ENCODE data around the gene RPL36. TPM values are rescaled to one million over a fixed set of nuclear protein-coding genes. Genes with fewer than 3 reads are reported as not detected.

Gene RPL36
- total RNA-seq, 6 donors from 2014 or later = 290 to 626 (median 442) TPM

DNA sequence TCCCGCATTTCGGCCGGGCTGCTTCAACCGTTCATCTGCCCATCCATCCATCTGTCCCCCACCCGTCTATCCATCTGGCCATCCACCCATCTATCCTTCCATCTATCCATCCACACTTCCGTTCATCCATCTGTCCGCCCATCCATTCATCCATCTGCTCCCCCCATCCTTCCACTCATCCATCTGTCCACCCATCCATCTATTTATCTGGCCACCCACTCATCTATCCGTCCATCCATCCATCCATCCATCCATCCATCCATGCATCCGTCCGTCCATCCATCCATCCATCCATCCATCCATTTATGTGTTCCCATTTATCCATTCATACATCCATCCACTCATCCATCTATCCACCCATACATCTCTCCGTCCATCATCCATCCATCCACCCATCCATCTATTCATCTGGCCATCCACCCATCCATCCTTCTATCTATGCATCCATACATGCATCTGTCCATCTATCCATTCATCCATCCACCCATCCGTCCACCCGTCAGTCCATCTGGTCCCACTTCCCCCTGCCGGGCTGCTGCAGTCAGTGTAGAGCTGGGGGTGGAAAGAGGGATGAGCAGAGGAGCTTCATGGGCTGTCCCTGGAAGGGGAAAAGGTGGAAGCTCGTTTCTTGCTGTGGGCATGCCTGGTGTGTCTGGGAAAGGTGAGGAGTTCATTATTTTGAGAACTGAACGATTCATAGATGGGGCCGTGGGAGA, 8.5 kb upstream of the RPL36 start:
- ATAC-seq (ENCODE audit: low FRiP score in 2 of 2) = no peak
- Histone ChIP-seq H3K27ac (peak overlapping the region in 2 of 4 donors; percentile 92 to 96), H3K4me3 (peak overlapping the region; percentile 51 to 99 (median 86)), H3K36me3 (peaks cover 0 to 5% (median 0%) of the 10 kb centered on the region in 4 donors), H3K27me3 (no peaks in the 10 kb centered on the region), H3K9me3 (no peaks in the 10 kb centered on the region), H3K4me1 (peaks cover 20 to 27% (median 23%) of the 10 kb centered on the region in 4 donors)
- TF ChIP-seq POLR2A (IDR thresholded peaks at IDR 0.05) = no peak
- TF ChIP-seq POLR2AphosphoS5 (IDR thresholded peaks at IDR 0.05) = no peak
- TF ChIP-seq, protein P1, sequence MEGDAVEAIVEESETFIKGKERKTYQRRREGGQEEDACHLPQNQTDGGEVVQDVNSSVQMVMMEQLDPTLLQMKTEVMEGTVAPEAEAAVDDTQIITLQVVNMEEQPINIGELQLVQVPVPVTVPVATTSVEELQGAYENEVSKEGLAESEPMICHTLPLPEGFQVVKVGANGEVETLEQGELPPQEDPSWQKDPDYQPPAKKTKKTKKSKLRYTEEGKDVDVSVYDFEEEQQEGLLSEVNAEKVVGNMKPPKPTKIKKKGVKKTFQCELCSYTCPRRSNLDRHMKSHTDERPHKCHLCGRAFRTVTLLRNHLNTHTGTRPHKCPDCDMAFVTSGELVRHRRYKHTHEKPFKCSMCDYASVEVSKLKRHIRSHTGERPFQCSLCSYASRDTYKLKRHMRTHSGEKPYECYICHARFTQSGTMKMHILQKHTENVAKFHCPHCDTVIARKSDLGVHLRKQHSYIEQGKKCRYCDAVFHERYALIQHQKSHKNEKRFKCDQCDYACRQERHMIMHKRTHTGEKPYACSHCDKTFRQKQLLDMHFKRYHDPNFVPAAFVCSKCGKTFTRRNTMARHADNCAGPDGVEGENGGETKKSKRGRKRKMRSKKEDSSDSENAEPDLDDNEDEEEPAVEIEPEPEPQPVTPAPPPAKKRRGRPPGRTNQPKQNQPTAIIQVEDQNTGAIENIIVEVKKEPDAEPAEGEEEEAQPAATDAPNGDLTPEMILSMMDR (IDR thresholded peaks at IDR 0.05) = no peak
- no peak for TF ChIP-seq EP300 (IDR thresholded peaks at IDR 0.05)
- DNase-seq = no peak
- 63 to 78% methylated on average over 14 to 17 of the region's 17 CpGs for WGBS, 2 donors

DNA sequence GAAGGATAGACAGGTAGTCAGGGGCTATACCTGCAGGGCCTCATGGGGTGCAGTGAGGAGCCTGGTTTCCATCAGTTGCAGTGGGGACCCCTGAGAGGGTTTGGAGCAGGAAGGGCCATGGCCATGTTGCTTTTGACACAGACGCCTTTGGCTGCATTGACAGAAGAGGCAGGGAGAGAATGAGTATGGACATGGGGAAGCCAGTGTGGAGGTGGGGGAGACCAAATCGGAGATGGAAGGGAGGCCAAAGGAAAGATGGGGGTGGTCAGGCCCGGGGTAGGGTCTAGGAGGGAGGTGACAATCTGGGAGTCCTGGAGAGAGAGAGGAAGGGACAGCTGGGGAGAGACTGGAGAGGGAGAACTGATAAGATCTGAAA, 8.0 kb upstream of the RPL36 start:
- peaks cover 0 to 5% (median 0%) of the 10 kb centered on the region in 4 donors for H3K36me3 ChIP-seq
- DNase-seq (no peak), ATAC-seq (ENCODE audit: low FRiP score in 2 of 2) (no peak)
- TF ChIP-seq, protein P1 (IDR thresholded peaks at IDR 0.05) = no peak
- TF ChIP-seq POLR2A (IDR thresholded peaks at IDR 0.05) (no peak), EP300 (IDR thresholded peaks at IDR 0.05) (no peak), POLR2AphosphoS5 (IDR thresholded peaks at IDR 0.05) (no peak)
- no peak overlapping the region for H3K27ac ChIP-seq
- H3K27me3 ChIP-seq = no peaks in the 10 kb centered on the region
- no peaks in the 10 kb centered on the region for H3K9me3 ChIP-seq
- H3K4me3 ChIP-seq = no peak overlapping the region
- 83 to 92% methylated on average over 3 of the region's 3 CpGs for WGBS, 2 donors
- peaks cover 21 to 27% (median 24%) of the 10 kb centered on the region in 4 donors for H3K4me1 ChIP-seq

DNA sequence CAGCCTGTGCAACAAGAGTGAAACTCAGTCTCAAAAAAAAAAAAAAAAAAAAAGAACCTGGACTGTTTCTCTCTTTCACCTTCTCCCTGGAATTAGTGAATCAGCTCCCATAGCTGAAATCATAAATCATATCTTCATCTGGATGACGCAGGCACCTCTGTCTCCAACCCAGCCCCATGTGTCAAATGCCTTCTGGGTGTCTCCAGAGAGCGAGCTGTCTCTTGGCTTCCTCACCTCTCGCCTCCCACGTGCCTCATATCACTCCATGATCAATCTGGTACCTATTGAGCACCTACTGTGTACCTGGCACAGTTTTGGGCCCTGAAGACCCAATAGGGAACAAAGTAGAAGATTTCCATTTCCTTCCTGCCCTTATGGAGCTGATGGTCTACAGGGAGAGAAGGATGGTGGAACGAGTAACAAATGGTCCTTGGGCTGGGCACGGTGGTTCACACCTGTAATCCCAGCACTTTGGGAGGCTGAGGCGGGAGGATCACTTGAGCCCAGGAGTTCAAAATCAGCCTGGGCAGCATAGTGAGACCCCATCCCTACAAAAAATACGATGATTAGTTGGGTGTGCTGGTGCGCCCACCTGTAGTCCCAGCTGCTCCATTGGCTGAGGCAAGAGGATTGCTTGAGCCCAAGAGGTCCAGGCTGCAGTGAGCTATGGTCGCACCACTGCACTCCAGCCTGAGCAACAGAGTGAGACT, 6.8 kb upstream of the RPL36 start:
- Histone ChIP-seq H3K4me1 (peaks cover 24 to 34% (median 30%) of the 10 kb centered on the region in 4 donors), H3K9me3 (no peaks in the 10 kb centered on the region), H3K27ac (no peak overlapping the region), H3K36me3 (no peaks in the 10 kb centered on the region), H3K27me3 (no peaks in the 10 kb centered on the region), H3K4me3 (no peak overlapping the region)
- ATAC-seq (ENCODE audit: low FRiP score in 2 of 2) (no peak), DNase-seq (no peak)
- no peak for TF ChIP-seq POLR2A (IDR thresholded peaks at IDR 0.05)
- TF ChIP-seq, protein P1 (IDR thresholded peaks at IDR 0.05) = no peak
- TF ChIP-seq EP300 (IDR thresholded peaks at IDR 0.05) = no peak
- TF ChIP-seq POLR2AphosphoS5 (IDR thresholded peaks at IDR 0.05) = no peak
- 92 to 98% methylated on average over 10 of the region's 10 CpGs for WGBS, 2 donors

DNA sequence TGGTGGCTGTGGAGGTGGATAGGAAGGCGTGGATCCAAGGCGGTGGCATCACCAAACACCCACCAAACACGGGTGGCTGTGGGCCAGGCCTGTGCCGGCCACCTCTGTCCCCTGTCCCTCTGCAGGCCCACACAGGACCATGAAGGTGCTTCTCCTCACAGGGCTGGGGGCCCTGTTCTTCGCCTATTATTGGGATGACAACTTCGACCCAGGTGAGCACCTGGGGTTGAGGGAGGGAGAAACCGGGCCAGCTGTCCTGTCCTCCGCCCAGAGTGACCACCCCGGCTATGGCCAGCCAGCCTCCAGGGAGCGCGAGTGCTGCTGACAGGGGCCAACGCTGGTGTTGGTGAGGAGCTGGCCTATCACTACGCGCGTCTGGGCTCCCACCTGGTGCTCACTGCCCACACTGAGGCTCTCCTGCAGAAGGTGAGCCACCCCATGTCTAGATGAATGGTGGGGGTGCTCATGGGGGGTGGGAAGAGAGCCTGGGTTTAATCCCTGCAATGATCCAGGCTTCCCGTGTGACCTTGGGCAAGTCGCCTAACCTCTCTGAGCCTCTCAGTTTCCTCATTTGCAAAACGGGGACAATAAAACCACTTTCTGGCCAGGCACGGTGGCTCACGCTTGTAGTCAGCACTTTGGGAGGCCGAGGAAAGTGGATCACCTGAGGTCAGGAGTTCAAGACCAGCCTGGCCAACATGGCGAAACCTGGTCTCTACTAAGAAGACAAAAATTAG, 5.2 kb upstream of the RPL36 start:
- DNase-seq = peak in 1 of 2 donors; percentile 63
- TF ChIP-seq POLR2AphosphoS5 (IDR thresholded peaks at IDR 0.05) (no peak), POLR2A (IDR thresholded peaks at IDR 0.05) (no peak), EP300 (IDR thresholded peaks at IDR 0.05) (no peak)
- TF ChIP-seq, protein P1 (IDR thresholded peaks at IDR 0.05) = no peak
- Histone ChIP-seq H3K36me3 (no peaks in the 10 kb centered on the region), H3K27ac (no peak overlapping the region), H3K4me3 (no peak overlapping the region), H3K9me3 (no peaks in the 10 kb centered on the region), H3K4me1 (peaks cover 18 to 28% (median 22%) of the 10 kb centered on the region in 4 donors), H3K27me3 (no peaks in the 10 kb centered on the region)
- ATAC-seq (ENCODE audit: low FRiP score in 2 of 2) = no peak
- 91 to 96% methylated on average over 14 to 17 of the region's 22 CpGs for WGBS, 2 donors

Measured in upper lobe of left lung (tissue), 6 donors.